HG03025 (cell line): ENCODE results near the gene FOXA2.

Experiments used
- ATAC-seq: cut with Tn5 transposase; IDR thresholded peaks from one replicate; pipeline ENCODE4 v1.9.1; 2021; ENCODE audit warnings: mild to moderate bottlenecking, moderate library complexity; ENCODE audit not compliant: unreplicated experiment, low FRiP score

Gene FOXA2

DNA sequence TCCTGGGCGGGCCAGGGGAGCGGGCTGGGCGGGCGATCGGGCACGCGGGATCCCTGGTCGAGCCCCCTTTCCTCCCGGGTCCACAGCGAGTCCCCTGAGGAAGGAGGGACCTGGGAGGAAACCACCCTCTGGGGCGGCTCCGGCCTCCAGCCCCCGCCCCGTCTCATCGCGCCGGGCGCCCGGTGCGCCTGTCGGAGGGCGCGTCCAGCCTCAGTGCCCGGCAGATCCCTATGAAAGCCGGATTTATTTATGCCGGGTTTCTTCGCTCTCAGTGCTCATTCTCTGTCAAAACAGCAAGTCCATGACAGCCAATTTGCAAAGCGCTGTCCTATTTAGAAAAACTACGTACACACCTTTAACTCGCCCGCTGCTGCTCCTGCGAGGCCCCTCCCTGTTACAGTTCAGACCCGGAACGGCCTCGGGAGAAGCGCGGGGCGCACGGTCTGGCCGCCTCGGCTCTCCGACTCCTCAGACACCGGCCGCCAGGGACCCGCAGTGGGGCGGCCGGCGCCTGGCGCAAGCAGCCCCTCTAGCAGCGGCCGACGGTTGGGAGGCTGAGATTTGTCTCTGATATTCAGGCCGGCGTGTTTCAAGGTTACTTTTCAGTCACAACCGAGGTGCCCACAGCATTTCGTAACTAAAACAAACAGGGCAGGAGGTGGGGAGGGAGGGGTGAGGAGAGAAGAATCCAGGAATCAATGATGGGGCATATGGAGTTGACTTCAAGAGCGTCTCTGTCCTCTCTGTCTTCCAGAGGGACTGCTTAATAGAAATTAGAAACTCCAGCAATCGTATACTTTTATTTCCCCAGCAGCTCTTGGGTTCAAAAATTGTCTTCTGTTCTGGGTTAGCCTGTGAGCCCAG lies 782 bp upstream of the FOXA2 start:
- ATAC-seq = no peak

- no peak for ATAC-seq
Observed at GRCh38 chr20:22583773-22584521, 425 bp downstream of the FOXA2 start.

DNA sequence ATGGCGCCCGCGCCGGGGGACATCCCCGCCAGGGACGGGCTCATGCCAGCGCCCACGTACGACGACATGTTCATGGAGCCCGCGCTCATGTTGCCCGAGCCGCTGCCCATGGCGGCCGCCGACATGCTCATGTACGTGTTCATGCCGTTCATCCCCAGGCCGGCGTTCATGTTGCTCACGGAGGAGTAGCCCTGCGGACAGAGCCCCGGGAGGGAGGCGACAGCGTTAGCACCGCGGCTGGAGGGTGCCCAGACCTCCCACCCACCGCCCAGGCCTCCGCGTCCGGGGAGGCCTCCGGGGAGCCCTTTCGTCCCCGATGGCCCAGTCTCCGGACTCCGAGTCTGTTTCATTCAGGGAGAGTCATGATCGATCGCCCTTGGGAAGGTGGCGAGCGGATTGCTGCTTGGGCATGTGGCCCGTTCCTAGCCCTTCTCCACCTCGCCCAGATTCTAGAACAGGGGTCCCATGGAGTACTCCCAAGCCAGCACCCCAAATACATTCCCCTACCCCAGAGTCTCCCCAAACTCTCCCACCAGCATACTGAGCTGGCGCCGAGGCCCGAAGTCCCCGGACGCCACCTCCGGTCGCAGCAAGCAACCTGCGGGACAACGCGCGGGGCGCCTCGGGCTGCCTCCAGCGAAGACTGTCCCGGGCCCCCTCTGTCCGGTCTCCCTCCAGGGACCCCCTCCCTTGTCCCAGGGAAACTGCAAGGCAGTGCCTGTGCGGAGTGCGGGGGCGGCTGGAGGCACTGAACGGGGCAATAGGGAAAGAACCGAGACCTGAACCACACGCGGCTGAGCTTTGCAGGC lies 1.2 kb downstream of the FOXA2 start:
- ATAC-seq = no peak

GRCh38 chr20:22582386-22582963 lies 1.9 kb downstream of the FOXA2 start:
- no peak for ATAC-seq

DNA sequence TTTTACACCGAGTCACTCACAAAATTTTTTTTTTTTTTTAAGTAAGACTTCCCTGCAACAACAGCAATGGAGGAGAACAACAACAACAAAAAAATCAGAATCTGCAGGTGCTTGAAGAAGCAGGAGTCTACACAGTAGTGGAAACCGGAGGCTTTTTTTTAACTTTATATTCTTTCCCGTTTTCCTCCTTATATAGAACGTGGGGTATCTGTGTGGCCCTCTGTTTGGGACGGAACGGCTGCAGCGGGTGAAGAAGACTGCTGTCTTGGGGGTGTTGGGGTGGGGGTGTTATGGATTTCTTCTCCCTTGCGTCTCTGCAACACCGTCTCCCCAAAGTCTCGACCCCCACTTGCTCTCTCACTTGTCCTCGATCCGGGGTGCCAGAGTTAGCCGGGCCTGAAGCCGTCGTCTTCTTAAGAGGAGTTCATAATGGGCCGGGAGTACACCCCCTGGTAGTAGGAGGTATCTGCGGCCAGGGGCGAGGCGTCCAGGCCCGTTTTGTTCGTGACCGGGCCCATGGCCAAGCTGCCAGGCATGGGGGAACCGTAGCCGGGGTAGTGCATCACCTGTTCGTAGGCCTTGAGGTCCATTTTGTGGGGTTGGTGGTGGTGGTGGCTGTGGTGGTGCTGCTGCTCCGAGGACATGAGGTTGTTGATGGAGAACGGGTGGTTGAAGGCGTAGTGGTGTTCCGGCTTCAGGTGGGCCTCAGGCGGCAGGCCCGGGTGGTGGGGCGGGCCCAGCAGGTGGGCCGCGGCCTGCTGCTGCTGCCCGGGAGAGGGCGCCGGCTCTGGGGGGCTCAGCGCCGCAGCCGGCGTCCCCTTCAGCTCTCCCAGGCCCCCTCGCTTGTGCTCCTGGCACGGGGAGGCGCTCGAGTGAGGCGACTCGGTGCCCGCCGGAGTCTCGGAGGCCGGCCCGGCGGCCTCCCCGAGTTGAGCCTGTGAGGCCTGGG lies 2.7 kb downstream of the FOXA2 start:
- ATAC-seq = no peak

- no peak for ATAC-seq
Observed at GRCh38 chr20:22579711-22580697, 4.4 kb downstream of the FOXA2 start.

DNA sequence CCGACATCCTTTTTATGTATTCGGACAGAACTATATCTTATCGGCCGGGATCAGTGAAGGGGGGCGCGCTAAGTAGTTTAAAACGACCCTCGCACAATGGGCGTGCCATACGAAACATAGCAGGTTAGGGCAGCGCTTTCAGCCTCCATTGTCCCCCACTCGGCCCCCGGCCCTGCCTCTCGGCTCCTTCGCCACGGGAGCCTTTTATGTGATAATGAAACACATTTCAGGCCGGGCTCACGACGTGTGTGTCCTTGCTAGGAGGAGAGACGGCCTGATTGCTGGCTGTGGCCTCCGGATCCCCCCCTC lies 5.3 kb downstream of the FOXA2 start:
- ATAC-seq = no peak

DNA sequence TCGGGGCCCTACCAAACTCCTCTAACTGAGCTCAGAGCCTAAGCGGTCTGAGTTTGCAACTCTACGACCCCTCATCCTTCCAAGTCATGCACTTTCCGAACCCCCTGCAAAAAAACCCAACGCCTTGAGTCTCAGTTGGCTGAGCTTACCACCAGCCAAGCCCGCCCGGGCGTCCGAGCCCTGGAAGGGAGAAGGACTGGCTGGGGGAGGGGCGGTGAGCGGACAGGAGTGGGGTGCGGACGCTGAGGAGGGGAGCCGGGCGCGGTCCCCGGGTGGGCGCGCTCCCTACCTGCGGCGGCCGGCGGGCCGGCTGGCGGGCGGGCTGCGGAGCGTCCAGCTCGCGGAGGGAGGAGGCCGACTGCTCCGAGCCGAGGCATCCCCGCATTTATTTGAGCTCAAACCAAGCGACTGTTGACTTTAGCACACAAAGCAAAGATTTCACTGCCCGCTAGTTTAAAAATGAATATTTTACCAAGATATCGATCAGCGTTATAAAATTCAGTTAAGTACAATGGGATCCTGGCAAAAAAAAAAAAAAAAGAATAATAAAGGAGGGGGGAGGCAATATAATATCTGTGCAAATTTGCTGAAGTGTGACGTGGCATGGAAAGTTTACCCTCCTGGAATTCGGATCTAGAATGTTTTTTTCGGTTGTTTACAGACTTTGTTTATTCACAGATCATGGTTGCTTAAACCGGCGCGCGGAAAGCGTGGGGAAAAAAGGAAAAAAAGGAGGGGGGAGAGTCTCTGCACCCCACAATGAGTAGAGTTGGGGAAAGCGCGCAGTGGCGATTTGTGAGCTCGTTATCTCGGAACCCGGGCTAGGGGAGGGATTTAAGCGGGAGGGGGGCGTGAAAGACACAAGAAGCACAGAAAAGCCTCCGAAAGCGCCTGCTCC lies 5.9 kb downstream of the FOXA2 start:
- ATAC-seq = no peak

DNA sequence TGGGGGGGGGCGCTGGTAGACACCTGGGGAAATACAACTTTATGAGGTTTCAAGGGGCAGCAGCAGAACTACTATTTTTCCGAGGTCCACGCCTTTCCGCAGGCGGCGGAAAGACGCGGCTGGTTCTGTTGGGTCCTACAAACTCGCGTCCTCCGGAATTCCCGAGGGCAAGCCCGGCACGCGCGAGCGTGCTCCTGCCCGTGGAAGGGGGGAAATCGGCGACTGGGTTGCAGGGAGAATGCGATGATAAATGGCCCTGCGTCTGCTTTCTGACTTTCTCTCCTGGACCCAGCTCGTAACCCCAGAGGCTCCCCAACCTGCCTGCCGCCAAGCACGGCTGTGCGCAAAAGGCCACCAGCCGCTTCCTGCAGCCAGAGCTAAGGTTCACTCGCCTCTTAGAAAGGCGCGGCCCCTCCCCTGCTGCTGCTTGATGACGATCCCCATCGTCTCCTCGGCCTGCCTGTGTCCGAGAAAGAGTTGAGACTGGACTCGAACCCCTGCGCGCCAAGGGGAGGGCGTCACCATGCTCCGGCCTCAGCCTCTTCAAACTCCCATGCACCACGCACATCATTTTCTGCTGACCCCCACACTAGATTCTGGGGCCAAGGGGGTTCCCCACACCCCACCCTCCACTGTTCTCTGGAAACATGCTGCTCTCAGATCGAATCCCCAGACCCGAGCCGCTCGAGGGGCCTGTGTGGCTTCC lies 6.7 kb downstream of the FOXA2 start:
- no peak for ATAC-seq

- ATAC-seq = no peak
Observed at GRCh38 chr20:22576733-22577514, 7.4 kb downstream of the FOXA2 start.

- no peak for ATAC-seq
Observed at GRCh38 chr20:22576273-22576672, 8.1 kb downstream of the FOXA2 start.

- no peak for ATAC-seq
Observed at GRCh38 chr20:22575737-22576136, 8.6 kb downstream of the FOXA2 start.

DNA sequence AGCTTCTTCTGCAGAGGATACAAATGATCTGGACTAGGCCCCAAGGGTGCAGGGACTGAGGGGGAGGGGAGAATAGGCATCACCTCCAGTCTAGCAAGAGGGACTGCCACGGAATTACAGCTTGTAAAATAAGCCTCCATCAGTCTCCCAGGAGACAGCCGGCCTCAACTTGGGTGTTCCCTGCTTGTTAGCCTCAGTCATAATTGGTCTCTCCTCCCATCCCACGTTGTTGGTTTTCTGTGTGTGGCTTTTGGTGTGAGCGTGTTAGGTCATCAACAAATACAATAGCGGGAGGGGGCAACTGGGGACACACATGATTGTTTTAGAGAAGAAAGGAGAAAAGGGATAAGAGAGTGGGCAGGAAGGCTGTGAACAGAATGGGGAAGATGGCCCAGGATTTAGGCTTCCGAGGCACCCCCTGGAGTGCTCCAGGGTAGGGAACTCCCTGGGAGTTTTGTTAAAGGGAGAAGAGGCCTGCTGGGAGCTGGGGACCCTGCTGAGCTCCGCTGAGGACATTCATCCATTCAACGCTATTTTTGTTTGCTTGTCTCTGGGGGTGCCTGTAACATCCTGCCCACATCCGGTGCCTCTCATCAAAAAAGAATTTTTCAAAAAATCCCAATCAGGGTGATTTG lies 9.2 kb downstream of the FOXA2 start:
- no peak for ATAC-seq

DNA sequence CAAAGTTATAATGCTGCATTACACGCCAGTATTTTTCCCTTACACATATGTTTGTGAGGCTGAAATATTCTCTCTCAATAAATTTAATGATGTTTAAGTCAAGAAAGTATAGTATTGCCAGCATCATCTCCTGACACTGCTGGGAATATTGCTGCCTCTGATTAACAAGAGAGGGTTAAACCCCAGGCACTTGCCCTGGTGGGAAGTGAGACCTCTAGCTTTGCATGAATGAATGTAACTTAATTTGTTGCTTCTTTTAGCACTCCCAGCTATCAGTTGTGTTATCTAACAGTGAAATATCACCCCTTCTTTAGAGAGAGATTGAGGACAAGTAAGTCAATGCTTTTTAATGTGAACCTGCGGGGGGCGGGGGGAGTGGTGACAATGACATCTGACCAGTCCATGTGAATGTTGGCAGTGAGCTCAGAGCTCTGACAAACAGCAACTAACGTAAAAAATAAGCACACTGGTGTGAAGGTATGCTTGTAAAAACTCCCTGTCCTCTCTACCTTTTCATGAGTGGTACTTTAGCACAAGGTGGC lies 9.8 kb downstream of the FOXA2 start:
- no peak for ATAC-seq

DNA sequence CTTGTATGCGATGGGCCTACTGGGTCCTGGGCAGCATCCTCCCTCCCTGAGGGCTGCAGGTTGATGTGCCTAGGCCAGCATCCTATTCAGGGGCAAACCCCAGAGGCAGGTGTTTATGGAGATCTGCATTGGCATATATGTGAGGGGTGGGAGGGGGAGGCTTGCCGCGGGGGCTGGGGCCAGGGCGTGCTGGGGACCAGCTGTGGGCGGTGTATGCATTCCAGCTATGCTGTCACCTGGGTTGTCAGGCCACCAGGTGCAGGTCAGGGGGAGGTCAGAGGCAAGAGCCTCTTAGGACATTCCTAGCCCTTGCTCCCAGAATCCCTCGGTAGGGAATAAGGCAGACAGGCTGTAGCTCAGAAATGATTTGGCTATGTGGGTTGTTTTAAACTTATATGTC lies 11.9 kb downstream of the FOXA2 start:
- ATAC-seq = no peak
